Right lobe of liver (tissue), 4 donors: ENCODE measurements around the gene RABEP1.

Experiments used
- CTCF ChIP-seq, 4 donors: fragments of 200-600 bp in 3 of 4; fragments of 450-650 bp in 1 of 4; IDR thresholded peaks; one replicate each; pipeline versions ENCODE4 v1.5.1 to v1.8.0; 2016 to 2022; ENCODE audit warnings: antibody characterized with exemption in 4 of 4, mild to moderate bottlenecking in 2 of 4
- POLR2A ChIP-seq: fragments of 450-650 bp; IDR thresholded peaks from one replicate; pipeline ENCODE4 v1.6.1; 2017; ENCODE audit warnings: antibody characterized with exemption, mild to moderate bottlenecking
- donor health status: DM: no; HTN: no; CAD: no.
- donor health status: DM: no; HTN: no; CAD: no.
- donor health status: DM: no; HTN: yes; CAD: no.

- no peak for TF ChIP-seq CTCF (IDR thresholded peaks at IDR 0.05)
- TF ChIP-seq POLR2A: no peak
Observed at GRCh38 chr17:5391678-5392077, 109.6 kb downstream of the RABEP1 start.
